Heart left ventricle (tissue), 16 donors: Measurements from ENCODE around the gene ZCWPW2. TPM values are rescaled to one million over a fixed set of nuclear protein-coding genes. Genes with fewer than 3 reads are reported as not detected.
A peak's percentile ranks its signal among the peaks of the same experiment; 100 is the strongest.

ENCODE experiments used
- ATAC-seq, 4 donors: fragments of 200-7000 bp; cut with Tn5 transposase; one replicate each; pipeline ENCODE4 v1.9.1; 2020 to 2022; ENCODE audit warnings: moderate library complexity in 4 of 4, mild to moderate bottlenecking in 3 of 4, moderate number of reproducible peaks in 1 of 4
- DNase-seq, 5 donors: peaks; one replicate each; pipeline ENCODE4 v3.0.0-alpha.2; 2020
- H3K27ac ChIP-seq, 12 donors: fragments of 200-600 bp; sonication (generic) in 4 of 12; one replicate each; pipeline versions ENCODE4 v1.5.0 to v1.8.0; 2016 to 2022; ENCODE audit warnings: mild to moderate bottlenecking in 2 of 12
- H3K27me3 ChIP-seq, 9 donors: fragments of 200-600 bp; sonication (generic) in 2 of 9; one replicate each; pipeline versions ENCODE4 v1.5.1 to v1.8.0; 2016 to 2022; ENCODE audit warnings: mild to moderate bottlenecking in 3 of 9
- H3K36me3 ChIP-seq, 9 donors: fragments of 200-600 bp; sonication (generic) in 2 of 9; one replicate each; pipeline versions ENCODE4 v1.5.0 to v1.8.0; 2018 to 2022; ENCODE audit warnings: mild to moderate bottlenecking in 2 of 9
- H3K4me1 ChIP-seq, 12 donors: fragments of 200-600 bp; sonication (generic) in 4 of 12; one replicate each; pipeline versions ENCODE4 v1.5.0 to v1.8.0; 2016 to 2022; ENCODE audit warnings: mild to moderate bottlenecking in 3 of 12
- H3K4me3 ChIP-seq, 12 donors: fragments of 200-600 bp; sonication (generic) in 4 of 12; one replicate each; pipeline versions ENCODE4 v1.5.0 to v1.8.0; 2017 to 2022; ENCODE audit warnings: mild to moderate bottlenecking in 9 of 12, moderate library complexity in 4 of 12
- H3K9me3 ChIP-seq, 12 donors: fragments of 200-600 bp; sonication (generic) in 4 of 12; one replicate each; pipeline versions ENCODE4 v1.5.0 to v1.8.0; 2016 to 2022; ENCODE audit warnings: mild to moderate bottlenecking in 1 of 12
- POLR2A ChIP-seq, 2 donors: fragments of 450-650 bp; IDR thresholded peaks; one replicate each; pipeline ENCODE4 v1.6.1; 2017; ENCODE audit warnings: antibody characterized with exemption in 2 of 2, mild to moderate bottlenecking in 2 of 2, moderate library complexity in 2 of 2
- WGBS, 4 donors: extraction: QIAGEN DNeasy Blood & Tissue Kit in 2 of 4; methylation state at CpG; one replicate each; pipeline versions ENCODE4 v1.1.5 to v1.1.7; 2013 to 2018; 5-methylcytosine and 5-hydroxymethylcytosine counted together
- intact Hi-C, 10 donors: fragments of 100-400 bp; cut with DNase I; formaldehyde crosslinking; loops; one replicate each; pipeline versions ENCODE4 v1.11.1 to v1.14.2; 2022
- polyA plus RNA-seq, 2 donors: library from polyadenylated mRNA; stranded (reverse); fragments of 200-250 nt; gene quantifications; one replicate each; pipeline ENCODE4 v1.2.3, GENCODE V29; 2013
- total RNA-seq, 9 donors: library from RNA; depleted of rRNA in 2 of 9; stranded (reverse); fragments of >200 nt in 2 of 9; fragmentation: NEBNext Ultra II Directional in 3 of 9; extraction: Animal tissue kit (Norgen Biotek cat#: 25700) in 3 of 9; gene quantifications; one replicate each; pipeline versions ENCODE4 v1.1.0 to v1.2.4, GENCODE V29; 2016 to 2023
- TF ChIP-seq, protein P1 (sequence below), 12 donors: fragments of 200-600 bp; sonication (generic) in 4 of 12; IDR thresholded peaks; one replicate each; pipeline versions ENCODE4 v1.5.0 to v1.8.0; 2018 to 2022; ENCODE audit warnings: antibody characterized with exemption in 12 of 12, mild to moderate bottlenecking in 5 of 12
- donor health status: ischemic (EF 13 %, LVEDD 7.1; RV severe dilation, severe dysfunction).
- donor health status: healthy with polysubstance abuse.
- donor health status: DM: no; HTN: yes; CAD: no.
- donor health status: DM: no; HTN: no; CAD: no.
- donor health status: ischemic (EF 25% LVEDD 6.9; RV normal size, moderate dysfunction).
- donor health status: ischemic (EF 25% LVEDD 5.7; RV mildly dilated, moderate dysfunction).
- donor health status: healthy.
- donor health status: DM: yes; HTN: yes; CAD: no.
- donor health status: ischemic (EF 35%, LVEDD 5.7; RV mildly dilated, moderate dysfunction).
- donor health status: nonischemic (EF 11% LVEDD 7.7; RV severe dilation, severe dysfunction).
- donor health status: DM: yes; HTN: yes; CAD: no.
- donor health status: PGD.
- donor health status: ischemic (EF 29% LVEDD 5.4; RV normal size, mild dysfunction).
- donor health status: nonischemic (EF 23%, LVEDD 6.1; RV moderate dilation, normal function).

Gene ZCWPW2
- total and polyA plus RNA-seq, 11 donors, result 0.86 to 4.9 (median 1.8) TPM

DNA sequence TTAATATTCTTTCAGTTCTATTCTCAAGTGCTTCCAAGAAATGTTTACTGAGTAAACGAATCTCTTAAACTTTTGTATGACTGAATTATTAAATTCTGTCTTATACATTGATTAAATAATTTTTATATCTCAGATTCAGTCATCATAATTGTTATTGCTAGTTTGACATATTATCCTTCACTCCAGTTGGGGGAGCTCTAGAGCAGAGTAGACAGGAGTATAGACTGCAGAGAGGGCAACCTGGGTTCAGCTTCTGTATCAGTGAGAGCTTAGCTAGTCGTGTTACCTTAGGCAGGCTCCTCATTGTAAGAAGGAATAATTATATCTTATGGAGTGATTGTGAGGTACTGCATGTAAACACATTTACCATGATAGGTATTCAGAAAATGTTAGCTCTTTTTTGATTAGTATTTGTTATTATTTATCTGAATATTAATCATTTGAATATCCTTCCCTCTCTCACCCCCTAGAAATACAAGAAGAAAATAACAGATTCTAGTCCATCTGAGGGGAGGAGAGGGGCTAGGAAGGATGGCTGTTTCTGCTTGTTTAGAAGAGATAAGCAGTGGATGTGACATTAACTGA, 31.0 kb upstream of the ZCWPW2 start:
- H3K9me3 ChIP-seq, result no peaks in the 10 kb centered on the region
- no peak overlapping the region for H3K27ac ChIP-seq
- TF ChIP-seq, protein P1, sequence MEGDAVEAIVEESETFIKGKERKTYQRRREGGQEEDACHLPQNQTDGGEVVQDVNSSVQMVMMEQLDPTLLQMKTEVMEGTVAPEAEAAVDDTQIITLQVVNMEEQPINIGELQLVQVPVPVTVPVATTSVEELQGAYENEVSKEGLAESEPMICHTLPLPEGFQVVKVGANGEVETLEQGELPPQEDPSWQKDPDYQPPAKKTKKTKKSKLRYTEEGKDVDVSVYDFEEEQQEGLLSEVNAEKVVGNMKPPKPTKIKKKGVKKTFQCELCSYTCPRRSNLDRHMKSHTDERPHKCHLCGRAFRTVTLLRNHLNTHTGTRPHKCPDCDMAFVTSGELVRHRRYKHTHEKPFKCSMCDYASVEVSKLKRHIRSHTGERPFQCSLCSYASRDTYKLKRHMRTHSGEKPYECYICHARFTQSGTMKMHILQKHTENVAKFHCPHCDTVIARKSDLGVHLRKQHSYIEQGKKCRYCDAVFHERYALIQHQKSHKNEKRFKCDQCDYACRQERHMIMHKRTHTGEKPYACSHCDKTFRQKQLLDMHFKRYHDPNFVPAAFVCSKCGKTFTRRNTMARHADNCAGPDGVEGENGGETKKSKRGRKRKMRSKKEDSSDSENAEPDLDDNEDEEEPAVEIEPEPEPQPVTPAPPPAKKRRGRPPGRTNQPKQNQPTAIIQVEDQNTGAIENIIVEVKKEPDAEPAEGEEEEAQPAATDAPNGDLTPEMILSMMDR (IDR thresholded peaks at IDR 0.05), result peak; percentile 32 to 67 (median 44)
- TF ChIP-seq POLR2A (IDR thresholded peaks at IDR 0.05), result no peak
- 30 to 45% (median 38%) methylated on average over 2 of the region's 2 CpGs for WGBS, 4 donors
- ATAC-seq (peak in 2 of 4 donors; percentile 59 to 62), DNase-seq (no peak)
- intact Hi-C loops, result no loop called here
- H3K4me1 ChIP-seq, result no peaks in the 10 kb centered on the region
- H3K4me3 ChIP-seq, result no peak overlapping the region
- peaks cover 0 to 53% (median 22%) of the 10 kb centered on the region in 9 donors for H3K36me3 ChIP-seq
- H3K27me3 ChIP-seq, result no peaks in the 10 kb centered on the region

DNA sequence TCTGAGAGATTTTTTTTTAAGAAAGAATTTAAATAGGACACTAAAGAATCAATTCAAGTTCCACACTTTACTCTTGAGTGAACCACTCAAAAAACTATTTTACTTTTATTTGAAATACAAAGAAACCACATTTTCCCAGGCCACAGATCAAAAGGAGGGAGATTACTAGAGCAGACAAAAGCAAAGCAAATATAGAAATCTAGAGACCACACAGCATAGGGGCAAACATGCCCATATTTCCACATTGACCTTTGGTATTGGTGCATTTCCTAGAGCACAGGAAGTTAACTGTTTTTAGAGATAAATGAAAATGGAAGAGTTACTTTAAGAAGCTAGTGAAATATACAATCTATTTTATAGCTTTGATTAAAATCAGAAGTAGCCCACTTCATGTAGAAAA, 27.5 kb upstream of the ZCWPW2 start:
- Histone ChIP-seq H3K27me3 (no peaks in the 10 kb centered on the region), H3K4me1 (no peaks in the 10 kb centered on the region), H3K4me3 (no peak overlapping the region), H3K36me3 (peaks cover 0 to 87% (median 53%) of the 10 kb centered on the region in 9 donors), H3K27ac (no peak overlapping the region), H3K9me3 (no peaks in the 10 kb centered on the region)
- no peak for TF ChIP-seq POLR2A (IDR thresholded peaks at IDR 0.05)
- TF ChIP-seq, protein P1 (IDR thresholded peaks at IDR 0.05), result no peak
- intact Hi-C loops, result loop anchor here in 1 of 10 donors (10.0 kb wide), 1 partner anchor 606 kb away; no protein-coding TSS in a partner anchor
- ATAC-seq, result no peak
- no peak for DNase-seq

- intact Hi-C loops, result loop anchor here in 1 of 10 donors (10.0 kb wide), 1 partner anchor 608 kb away; no protein-coding TSS in a partner anchor
- 91 to 96% (median 94%) methylated on average over 1 of the region's 1 CpG for WGBS, 4 donors
- H3K36me3 ChIP-seq, result peaks cover 0 to 94% (median 62%) of the 10 kb centered on the region in 9 donors
- DNase-seq (no peak), ATAC-seq (no peak)
- TF ChIP-seq POLR2A (IDR thresholded peaks at IDR 0.05), result no peak
- TF ChIP-seq, protein P1 (IDR thresholded peaks at IDR 0.05), result no peak
- H3K4me1 ChIP-seq, result peaks cover 0 to 15% (median 0%) of the 10 kb centered on the region in 12 donors
- no peak overlapping the region for H3K4me3 ChIP-seq
- H3K27ac ChIP-seq, result no peak overlapping the region
- H3K9me3 ChIP-seq, result no peaks in the 10 kb centered on the region
- H3K27me3 ChIP-seq, result no peaks in the 10 kb centered on the region
Observed at GRCh38 chr3:28322464-28322863, 26.1 kb upstream of the ZCWPW2 start.

- H3K36me3 ChIP-seq, result peaks cover 0 to 86% (median 44%) of the 10 kb centered on the region in 9 donors
- WGBS, 4 donors, result 72 to 78% (median 74%) methylated on average over 2 of the region's 2 CpGs
Observed at GRCh38 chr3:28326458-28326926, 22.0 kb upstream of the ZCWPW2 start.

More at GRCh38 chr3:28326458-28326926, 22.0 kb upstream of the ZCWPW2 start:
- TF ChIP-seq, protein P1 (IDR thresholded peaks at IDR 0.05), result no peak
- TF ChIP-seq POLR2A (IDR thresholded peaks at IDR 0.05), result no peak
- Histone ChIP-seq H3K27me3 (no peaks in the 10 kb centered on the region), H3K4me3 (no peak overlapping the region), H3K9me3 (no peaks in the 10 kb centered on the region), H3K27ac (no peak overlapping the region), H3K4me1 (peaks cover 0 to 16% (median 0%) of the 10 kb centered on the region in 12 donors)
- ATAC-seq (peak in 3 of 4 donors; percentile 15 to 39 (median 37)), DNase-seq (no peak)
- intact Hi-C loops, result loop anchor here in 3 of 10 donors (5.0 to 10.0 kb wide), 2 partner anchors 612 to 614 kb away; no protein-coding TSS in a partner anchor
